H9 (cell line): ENCODE data around the gene TSPYL4. TPM values are rescaled to one million over a fixed set of nuclear protein-coding genes. Genes with fewer than 3 reads are reported as not detected.

Source experiments
- DNase-seq: peaks from one replicate; pipeline ENCODE4 v3.0.0-alpha.2; 2017
- H2AFZ ChIP-seq: one replicate; pipeline ENCODE4 v1.6.1; 2013; ENCODE audit warnings: mild to moderate bottlenecking, low read length, control low read depth, moderate library complexity
- H2AK5ac ChIP-seq: 2 replicates; pipeline ENCODE4 v1.6.1; 2013; ENCODE audit warnings: low read length, control low read depth, mixed read lengths; ENCODE audit not compliant: insufficient read length
- H2BK120ac ChIP-seq: one replicate; pipeline ENCODE4 v1.6.1; 2013; ENCODE audit warnings: low read depth, mild to moderate bottlenecking, low read length, control low read depth, inconsistent platforms; ENCODE audit not compliant: poor library complexity, severe bottlenecking
- H2BK12ac ChIP-seq: 2 replicates; pipeline ENCODE4 v1.6.1; 2013; ENCODE audit warnings: low read length, control low read depth, mixed read lengths, low read depth; ENCODE audit not compliant: insufficient read length
- H2BK15ac ChIP-seq: 2 replicates; pipeline ENCODE4 v1.6.1; 2013; ENCODE audit warnings: low read depth, low read length, control low read depth
- H2BK20ac ChIP-seq: one replicate; pipeline ENCODE4 v1.6.1; 2013; ENCODE audit warnings: low read depth, mild to moderate bottlenecking, low read length, control low read depth, inconsistent platforms; ENCODE audit not compliant: poor library complexity, severe bottlenecking
- H2BK5ac ChIP-seq: 2 replicates; pipeline ENCODE4 v1.6.1; 2013; ENCODE audit warnings: low read length, control low read depth, mixed read lengths; ENCODE audit not compliant: insufficient read length
- H3K14ac ChIP-seq: 2 replicates; pipeline ENCODE4 v1.6.1; 2013; ENCODE audit warnings: low read length, control low read depth; ENCODE audit not compliant: insufficient read depth
- H3K18ac ChIP-seq: 2 replicates; pipeline ENCODE4 v1.6.1; 2013; ENCODE audit warnings: low read depth, mild to moderate bottlenecking, mixed read lengths, low read length, control low read depth; ENCODE audit not compliant: insufficient read length
- H3K23ac ChIP-seq: 2 replicates; pipeline ENCODE4 v1.6.1; 2013; ENCODE audit warnings: low read length, control low read depth, mixed read lengths, low read depth; ENCODE audit not compliant: insufficient read length
- H3K23me2 ChIP-seq: 2 replicates; pipeline ENCODE4 v1.6.1; 2013; ENCODE audit warnings: low read depth, mild to moderate bottlenecking, mixed read lengths, low read length, control low read depth; ENCODE audit not compliant: insufficient read length, poor library complexity, severe bottlenecking
- H3K27ac ChIP-seq: 2 replicates; pipeline ENCODE4 v1.5.1; 2013; ENCODE audit warnings: low read length, control low read depth, mixed read lengths, low read depth; ENCODE audit not compliant: insufficient read length
- H3K27me3 ChIP-seq: 2 replicates; pipeline ENCODE4 v1.6.1; 2013; ENCODE audit warnings: low read length, control low read depth, inconsistent platforms; ENCODE audit not compliant: insufficient read depth
- H3K4ac ChIP-seq: 2 replicates; pipeline ENCODE4 v1.6.1; 2013; ENCODE audit warnings: low read depth, mild to moderate bottlenecking, control low read depth, inconsistent platforms, low read length, moderate library complexity
- H3K4me1 ChIP-seq: 2 replicates; pipeline ENCODE4 v1.6.1; 2013; ENCODE audit warnings: low read length, control low read depth, inconsistent platforms; ENCODE audit not compliant: insufficient read depth
- H3K4me2 ChIP-seq: 2 replicates; pipeline ENCODE4 v1.6.1; 2013; ENCODE audit warnings: low read length, control low read depth, mixed read lengths; ENCODE audit not compliant: insufficient read length, insufficient read depth
- H3K56ac ChIP-seq: 2 replicates; pipeline ENCODE4 v1.6.1; 2013; ENCODE audit warnings: low read depth, mild to moderate bottlenecking, mixed read lengths, low read length, control low read depth; ENCODE audit not compliant: insufficient read length
- H3K79me1 ChIP-seq: 2 replicates; pipeline ENCODE4 v1.6.1; 2013; ENCODE audit warnings: low read depth, mild to moderate bottlenecking, moderate library complexity, low read length, control low read depth, inconsistent platforms; ENCODE audit not compliant: insufficient read depth, poor library complexity, severe bottlenecking
- H3K79me2 ChIP-seq: 2 replicates; pipeline ENCODE4 v1.6.1; 2013; ENCODE audit warnings: low read length, control low read depth, inconsistent platforms; ENCODE audit not compliant: insufficient read depth
- H3K9ac ChIP-seq: 2 replicates; pipeline ENCODE4 v1.6.1; 2013; ENCODE audit warnings: low read length, control low read depth, mixed read lengths; ENCODE audit not compliant: insufficient read length; ENCODE audit errors: extremely low read depth
- H3K9me3 ChIP-seq: one replicate; pipeline ENCODE4 v1.6.1; 2013; ENCODE audit warnings: low read depth, low read length, inconsistent platforms; ENCODE audit not compliant: control insufficient read depth
- H3T11ph ChIP-seq: one replicate; pipeline ENCODE4 v1.6.1; 2013; ENCODE audit warnings: mild to moderate bottlenecking, low read length, control low read depth, inconsistent platforms
- H4K20me1 ChIP-seq: one replicate; pipeline ENCODE4 v1.6.1; 2013; ENCODE audit not compliant: control insufficient read depth, insufficient read length, insufficient read depth
- H4K5ac ChIP-seq: 2 replicates; pipeline ENCODE4 v1.6.1; 2013; ENCODE audit warnings: low read depth, mild to moderate bottlenecking, mixed read lengths, low read length, control low read depth; ENCODE audit not compliant: insufficient read length
- H4K8ac ChIP-seq: replicated peaks from 2 replicates; pipeline ENCODE4 v1.6.1; 2013; ENCODE audit warnings: low read length, control low read depth, mixed read lengths, low read depth; ENCODE audit not compliant: insufficient read length
- H4K91ac ChIP-seq: 2 replicates; pipeline ENCODE4 v1.6.1; 2013; ENCODE audit warnings: low read depth, mild to moderate bottlenecking, moderate library complexity, mixed read lengths, low read length, control low read depth; ENCODE audit not compliant: insufficient read length
- H3K27ac Mint-ChIP-seq, 3 experiments: 2 replicates in 2 of 3; 3 replicates in 1 of 3; pipeline ENCODE4 v1.8.0; 2020 to 2021; ENCODE audit warnings: mixed read lengths in 3 of 3, mild to moderate bottlenecking in 1 of 3, moderate library complexity in 1 of 3
- H3K27me3 Mint-ChIP-seq: 2 replicates; pipeline ENCODE4 v1.8.0; 2021; ENCODE audit warnings: low read depth, mild to moderate bottlenecking, moderate library complexity, mixed read lengths
- H3K36me3 Mint-ChIP-seq, 3 experiments: 2 replicates in 2 of 3; 3 replicates in 1 of 3; pipeline ENCODE4 v1.8.0; 2020 to 2021; ENCODE audit warnings: low read depth in 3 of 3, mixed read lengths in 3 of 3; ENCODE audit not compliant: insufficient read depth in 1 of 3
- H3K4me1 Mint-ChIP-seq, 2 experiments: 2 replicates each; pipeline ENCODE4 v1.8.0; 2020; ENCODE audit warnings: mixed read lengths in 2 of 2
- H3K4me3 Mint-ChIP-seq, 2 experiments: 2 replicates in 1 of 2; 3 replicates in 1 of 2; pipeline ENCODE4 v1.8.0; 2020 to 2021; ENCODE audit warnings: mild to moderate bottlenecking in 2 of 2, mixed read lengths in 2 of 2, moderate library complexity in 1 of 2
- H3K9me3 Mint-ChIP-seq, 2 experiments: 2 replicates in 1 of 2; 3 replicates in 1 of 2; pipeline ENCODE4 v1.8.0; 2020; ENCODE audit warnings: mild to moderate bottlenecking in 2 of 2, mixed read lengths in 2 of 2, moderate library complexity in 1 of 2
- CTCF ChIP-seq: fragments of 200-600 bp; sonication (generic); conservative IDR thresholded peaks from 3 replicates; pipeline ENCODE4 v1.8.0; 2021; ENCODE audit warnings: antibody characterized with exemption, mild to moderate bottlenecking
- total RNA-seq: library from RNA; stranded (reverse); gene quantifications from 2 replicates; pipeline ENCODE4 v1.2.1, GENCODE V29; 2021

TSPYL4 gene
- total RNA-seq, 1 experiment from 2014 or later = 19.0 TPM

GRCh38 chr6:116266803-116267202 is 12.9 kb upstream of the TSPYL4 start:
- no peak overlapping the region for H3K4ac ChIP-seq
- H3K36me3 Mint-ChIP-seq = no peaks in the 10 kb centered on the region; a peak in 3 of 7 replicates
- no peaks in the 10 kb centered on the region for H3K9me3 ChIP-seq

More at GRCh38 chr6:116266803-116267202, 12.9 kb upstream of the TSPYL4 start:
- Histone ChIP-seq H3K79me1 (no peaks in the 10 kb centered on the region), H2BK15ac (no peak overlapping the region), H3K56ac (no peak overlapping the region), H3K4me2 (no peak overlapping the region), H3K14ac (no peak overlapping the region), H3K23ac (no peak overlapping the region), H3K27ac (no peak overlapping the region), H4K8ac (no peak overlapping the region), H2AFZ (no peak overlapping the region), H2AK5ac (no peak overlapping the region), H2BK12ac (no peak overlapping the region), H3K18ac (no peak overlapping the region), H4K91ac (no peak overlapping the region), H4K5ac (no peak overlapping the region), H3K4me1 (peaks cover 5% of the 10 kb centered on the region; the same call in 1 of the 2 replicates), H2BK120ac (no peak overlapping the region), H3K79me2 (no peaks in the 10 kb centered on the region), H3K23me2 (no peaks in the 10 kb centered on the region), H3K9ac (no peak overlapping the region), H4K20me1 (no peaks in the 10 kb centered on the region), H2BK5ac (no peak overlapping the region), H2BK20ac (no peak overlapping the region), H3T11ph (no peak overlapping the region), H3K27me3 (no peaks in the 10 kb centered on the region)
- TF ChIP-seq CTCF = no peak
- Mint-ChIP-seq H3K9me3 (no peaks in the 10 kb centered on the region; a peak in 2 of 5 replicates), H3K27me3 (no peaks in the 10 kb centered on the region; the same call in 1 of the 2 replicates), H3K27ac (no peak overlapping the region), H3K4me1 (peaks cover 10 to 12% of the 10 kb centered on the region in 2 experiments), H3K4me3 (no peak overlapping the region)
- no peak for DNase-seq
